LNCaP clone FGC (cell line): ENCODE data around the gene EML1.
"Not testable (repeated sequence)": the region's sequence is repeated elsewhere in the genome, so short reads cannot be mapped to it uniquely, and the experiment has no call there.

Experiments used
- DNase-seq: peaks from one replicate; pipeline ENCODE4 v3.0.0-alpha.2; 2011; ENCODE audit warnings: low read depth
- H3K4me3 ChIP-seq: 2 replicates; pipeline ENCODE4 v1.5.1; 2011; ENCODE audit warnings: mild to moderate bottlenecking, low read depth, low read length, control low read depth
- CTCF ChIP-seq: IDR thresholded peaks from 2 replicates; pipeline ENCODE4 v1.5.1; 2012; ENCODE audit warnings: mild to moderate bottlenecking; ENCODE audit not compliant: control insufficient read depth, insufficient read depth; ENCODE audit errors: extremely low read depth

The EML1 gene

GRCh38 chr14:99941211-99941610 is 148.0 kb downstream of the EML1 start:
- H3K4me3 ChIP-seq: no peak overlapping the region
- TF ChIP-seq CTCF: no peak
- no peak for DNase-seq

DNA sequence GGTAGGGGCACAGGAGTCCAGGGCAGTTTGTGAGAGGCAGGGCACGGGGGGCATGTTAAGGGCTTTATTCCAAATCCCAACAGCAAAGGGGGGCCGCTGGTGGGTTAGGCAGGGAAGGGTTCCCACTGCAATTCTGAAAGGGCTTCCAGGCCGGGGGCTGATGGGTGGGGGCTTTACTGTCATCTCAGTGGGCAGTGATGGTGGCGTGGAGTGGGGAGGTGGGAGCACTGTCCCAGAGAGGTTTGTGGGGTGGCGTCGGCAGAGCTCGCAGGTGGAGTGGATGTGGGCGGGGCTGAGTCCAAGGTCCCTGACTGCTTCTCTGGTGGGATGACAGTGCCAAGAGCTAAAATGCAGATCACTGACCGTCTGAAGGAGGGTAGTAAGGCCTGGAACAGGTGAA is 150.4 kb downstream of the EML1 start:
- TF ChIP-seq CTCF: no peak
- no peak overlapping the region for H3K4me3 ChIP-seq
- DNase-seq: no peak

GRCh38 chr14:99944241-99944651 is 151.0 kb downstream of the EML1 start:
- no peak for DNase-seq
- no peak for TF ChIP-seq CTCF
- H3K4me3 ChIP-seq: no peak overlapping the region

DNA sequence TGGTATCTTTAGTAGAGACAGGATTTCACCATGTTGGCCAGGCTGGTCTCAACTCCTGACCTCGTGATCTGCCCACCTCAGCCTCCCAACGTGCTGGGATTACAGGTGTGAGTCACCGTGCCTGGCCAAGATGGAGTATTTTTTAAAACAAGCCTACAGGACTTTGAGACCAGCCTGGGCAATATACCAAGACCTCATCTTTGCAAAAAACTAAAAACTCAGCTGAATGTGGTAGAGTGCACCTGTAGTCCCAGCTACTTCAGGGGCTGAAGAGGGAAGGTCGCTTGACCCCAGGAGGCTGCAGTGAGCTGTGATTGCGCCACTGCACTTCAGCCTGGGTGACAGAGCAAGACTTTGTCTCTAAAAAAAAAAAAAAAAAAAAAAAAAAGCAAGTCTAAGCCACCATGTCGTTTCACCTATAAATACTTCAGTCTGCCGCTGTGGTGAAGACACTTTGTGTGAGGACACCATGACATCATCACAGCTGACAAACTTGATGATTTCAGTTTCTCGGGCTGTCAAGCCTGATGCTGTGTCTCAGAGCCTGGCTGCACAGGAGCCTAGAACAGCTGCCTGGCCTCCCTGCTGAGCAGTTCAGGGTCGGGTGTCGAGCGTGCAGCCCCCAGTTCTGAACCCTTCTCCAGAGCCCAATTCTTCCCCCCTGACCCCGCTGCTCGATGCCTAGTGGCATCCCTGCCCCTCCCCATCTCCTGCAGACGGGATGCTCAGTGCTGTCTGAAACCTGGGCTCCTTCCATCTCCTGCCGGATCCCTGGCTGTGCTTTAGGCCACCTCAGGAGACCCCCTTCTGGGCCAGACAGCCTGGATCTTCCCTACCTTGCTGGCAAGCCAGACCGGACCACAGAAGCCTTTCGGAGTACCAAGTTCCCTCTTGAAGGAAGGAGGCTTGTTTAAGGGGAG is 152.8 kb downstream of the EML1 start:
- no peak overlapping the region for H3K4me3 ChIP-seq
- DNase-seq: no peak
- no peak for TF ChIP-seq CTCF

GRCh38 chr14:99946652-99947489 is 153.7 kb downstream of the EML1 start:
- DNase-seq: no peak
- peak; percentile 88 for TF ChIP-seq CTCF
- no peak overlapping the region for H3K4me3 ChIP-seq

DNA sequence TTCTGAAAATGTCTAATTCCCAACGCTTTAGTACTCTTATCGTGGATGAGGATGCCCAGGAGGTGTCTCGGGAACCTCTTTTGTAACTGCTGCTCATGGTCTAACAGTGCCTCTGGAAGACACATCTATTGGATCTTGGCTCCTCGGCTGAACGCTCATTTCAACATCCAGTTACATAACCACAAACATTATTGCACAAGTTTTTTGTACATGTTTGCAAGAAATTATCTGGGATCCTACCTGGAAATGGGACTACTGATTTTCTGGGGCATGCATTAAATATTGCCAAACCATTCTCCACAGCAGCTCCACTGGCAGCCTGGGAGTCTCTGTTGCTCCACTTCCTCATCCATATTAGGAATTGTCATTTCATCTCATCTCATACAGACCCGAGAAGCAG is 154.5 kb downstream of the EML1 start:
- TF ChIP-seq CTCF: no peak
- H3K4me3 ChIP-seq: no peak overlapping the region
- no peak for DNase-seq

GRCh38 chr14:99949011-99949732 is 156.0 kb downstream of the EML1 start:
- DNase-seq, H3K4me3 ChIP-seq: not testable (repeated sequence)
